HCT116 (cell line): ENCODE measurements around the gene DMAC1.

ENCODE experiments used
- ATF3 ChIP-seq: IDR thresholded peaks from 2 replicates; pipeline ENCODE4 v1.6.1; 2012
- CTCF ChIP-seq, 3 experiments: fragments of 200-600 bp in 1 of 3; sonication (generic) in 1 of 3; IDR thresholded peaks in 2 of 3; conservative IDR thresholded peaks in 1 of 3; 2 replicates each; pipeline ENCODE4 v1.5.1; 2012 to 2017; ENCODE audit warnings: low read depth in 2 of 3, low read length in 2 of 3, antibody characterized with exemption in 1 of 3, borderline replicate concordance in 1 of 3, control low read depth in 1 of 3, mild to moderate bottlenecking in 1 of 3, mixed read lengths in 1 of 3, mixed run types in 1 of 3, moderate library complexity in 1 of 3; ENCODE audit not compliant: insufficient read depth in 1 of 3
- FOSL1 ChIP-seq: IDR thresholded peaks from 2 replicates; pipeline ENCODE4 v1.6.1; 2012; ENCODE audit warnings: low read depth
- YY1 ChIP-seq: IDR thresholded peaks from 2 replicates; pipeline ENCODE4 v1.6.1; 2011; ENCODE audit warnings: low read length, low read depth, moderate library complexity, mild to moderate bottlenecking; ENCODE audit not compliant: insufficient replicate concordance; ENCODE audit errors: extremely low read depth

GRCh38 chr9:7827792-7828191 is 28.2 kb upstream of the DMAC1 start:
- TF ChIP-seq YY1 (no peak), FOSL1 (no peak), CTCF (IDR thresholded peaks at IDR 0.05 in 2 of 3, conservative IDR thresholded peaks at IDR 0.05 in 1 of 3; ENCODE audit: borderline replicate concordance in 1 of 3, insufficient read depth in 1 of 3, low read depth in 2 of 3, low read length in 2 of 3) (no peak), ATF3 (no peak)
